ENCODE results near the gene ZYX. TPM values are rescaled to one million over a fixed set of nuclear protein-coding genes. Genes with fewer than 3 reads are reported as not detected.

The ZYX gene
- total RNA-seq, 6 experiments from 2014 or later, result 491 to 576 (median 546) TPM

GRCh38 chr7:143345428-143345900, 35.7 kb upstream of the ZYX start:
- TF ChIP-seq, protein P1, sequence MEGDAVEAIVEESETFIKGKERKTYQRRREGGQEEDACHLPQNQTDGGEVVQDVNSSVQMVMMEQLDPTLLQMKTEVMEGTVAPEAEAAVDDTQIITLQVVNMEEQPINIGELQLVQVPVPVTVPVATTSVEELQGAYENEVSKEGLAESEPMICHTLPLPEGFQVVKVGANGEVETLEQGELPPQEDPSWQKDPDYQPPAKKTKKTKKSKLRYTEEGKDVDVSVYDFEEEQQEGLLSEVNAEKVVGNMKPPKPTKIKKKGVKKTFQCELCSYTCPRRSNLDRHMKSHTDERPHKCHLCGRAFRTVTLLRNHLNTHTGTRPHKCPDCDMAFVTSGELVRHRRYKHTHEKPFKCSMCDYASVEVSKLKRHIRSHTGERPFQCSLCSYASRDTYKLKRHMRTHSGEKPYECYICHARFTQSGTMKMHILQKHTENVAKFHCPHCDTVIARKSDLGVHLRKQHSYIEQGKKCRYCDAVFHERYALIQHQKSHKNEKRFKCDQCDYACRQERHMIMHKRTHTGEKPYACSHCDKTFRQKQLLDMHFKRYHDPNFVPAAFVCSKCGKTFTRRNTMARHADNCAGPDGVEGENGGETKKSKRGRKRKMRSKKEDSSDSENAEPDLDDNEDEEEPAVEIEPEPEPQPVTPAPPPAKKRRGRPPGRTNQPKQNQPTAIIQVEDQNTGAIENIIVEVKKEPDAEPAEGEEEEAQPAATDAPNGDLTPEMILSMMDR (IDR thresholded peaks at IDR 0.05), result peak; percentile 45; the same call in 1 of the 2 replicates
- H3K27ac Mint-ChIP-seq, result no peak overlapping the region
- no peak for DNase-seq
- H3K27me3 Mint-ChIP-seq (ENCODE audit: insufficient read depth), result peaks cover 45% of the 10 kb centered on the region
- no peaks in the 10 kb centered on the region for H3K36me3 Mint-ChIP-seq (ENCODE audit: low read depth)
- no peak overlapping the region; the same call in 1 of the 2 replicates for H3K4me3 Mint-ChIP-seq
- H3K9me3 Mint-ChIP-seq, result no peaks in the 10 kb centered on the region
- no peaks in the 10 kb centered on the region for H3K4me1 Mint-ChIP-seq (ENCODE audit: low read depth)

DNA sequence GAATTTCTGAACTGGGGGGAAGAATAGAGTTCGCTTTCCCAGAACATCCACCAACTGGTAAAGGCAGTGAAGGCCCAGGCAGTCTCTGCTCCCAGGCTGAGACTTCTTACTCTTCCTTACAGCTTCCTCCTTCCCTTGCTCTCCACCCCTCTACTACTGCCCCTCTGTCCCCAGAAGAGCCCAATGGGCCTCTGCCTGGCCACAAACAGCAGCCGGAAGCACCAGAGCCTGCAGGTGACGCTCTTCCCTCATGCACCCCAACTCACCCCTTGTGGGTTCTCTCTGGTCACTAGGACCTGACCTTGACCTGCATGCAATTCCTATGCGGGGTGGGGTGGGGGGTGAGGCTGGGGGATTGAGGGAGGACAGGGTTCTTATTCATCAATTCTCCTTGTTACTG, 35.1 kb upstream of the ZYX start:
- H3K4me1 Mint-ChIP-seq (ENCODE audit: low read depth), result no peaks in the 10 kb centered on the region
- TF ChIP-seq, protein P1 (IDR thresholded peaks at IDR 0.05), result no peak
- H3K27me3 Mint-ChIP-seq (ENCODE audit: insufficient read depth), result peaks cover 42% of the 10 kb centered on the region
- H3K4me3 Mint-ChIP-seq, result no peak overlapping the region
- no peaks in the 10 kb centered on the region for H3K36me3 Mint-ChIP-seq (ENCODE audit: low read depth)
- no peak for DNase-seq
- H3K27ac Mint-ChIP-seq, result no peak overlapping the region
- H3K9me3 Mint-ChIP-seq, result no peaks in the 10 kb centered on the region

GRCh38 chr7:143347950-143348349, 33.2 kb upstream of the ZYX start:
- Mint-ChIP-seq H3K27me3 (ENCODE audit: insufficient read depth) (peaks cover 45% of the 10 kb centered on the region), H3K4me3 (no peak overlapping the region), H3K4me1 (ENCODE audit: low read depth) (no peaks in the 10 kb centered on the region), H3K36me3 (ENCODE audit: low read depth) (no peaks in the 10 kb centered on the region), H3K27ac (no peak overlapping the region), H3K9me3 (no peaks in the 10 kb centered on the region)
- TF ChIP-seq, protein P1 (IDR thresholded peaks at IDR 0.05), result no peak
- no peak for DNase-seq

GRCh38 chr7:143351060-143351459, 30.1 kb upstream of the ZYX start:
- H3K27me3 Mint-ChIP-seq (ENCODE audit: insufficient read depth), result peaks cover 39% of the 10 kb centered on the region
- H3K4me3 Mint-ChIP-seq, result no peak overlapping the region
- no peak for DNase-seq
- TF ChIP-seq, protein P1 (IDR thresholded peaks at IDR 0.05), result no peak
- H3K36me3 Mint-ChIP-seq (ENCODE audit: low read depth), result no peaks in the 10 kb centered on the region
- H3K4me1 Mint-ChIP-seq (ENCODE audit: low read depth), result no peaks in the 10 kb centered on the region
- H3K27ac Mint-ChIP-seq, result no peak overlapping the region
- H3K9me3 Mint-ChIP-seq, result no peaks in the 10 kb centered on the region

DNA sequence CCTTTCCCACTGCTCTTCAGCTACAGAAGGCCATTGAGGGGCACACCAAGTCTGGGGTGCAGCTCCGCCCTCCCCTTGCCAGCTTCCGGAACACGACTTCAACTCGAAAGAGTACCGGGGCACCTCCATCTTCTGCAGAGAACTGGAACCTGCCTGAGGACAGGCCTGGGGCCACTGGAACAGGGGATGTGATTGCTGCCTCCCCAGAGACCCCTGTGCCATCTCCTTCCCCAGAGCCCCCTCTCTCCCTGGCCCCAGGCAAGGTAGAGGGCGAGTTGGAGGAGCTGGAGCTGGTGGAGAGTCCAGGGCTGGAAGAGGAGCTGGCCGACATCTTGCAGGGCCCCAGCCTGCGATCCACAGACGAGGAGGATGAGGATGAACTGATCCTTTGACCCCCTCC, 29.6 kb upstream of the ZYX start:
- TF ChIP-seq, protein P1 (IDR thresholded peaks at IDR 0.05), result no peak
- Mint-ChIP-seq H3K27me3 (ENCODE audit: insufficient read depth) (peaks cover 39% of the 10 kb centered on the region), H3K36me3 (ENCODE audit: low read depth) (no peaks in the 10 kb centered on the region), H3K4me3 (no peak overlapping the region), H3K9me3 (no peaks in the 10 kb centered on the region), H3K4me1 (ENCODE audit: low read depth) (no peaks in the 10 kb centered on the region), H3K27ac (no peak overlapping the region)
- no peak for DNase-seq

GRCh38 chr7:143352531-143353002, 28.6 kb upstream of the ZYX start:
- no peak overlapping the region for H3K27ac Mint-ChIP-seq

More at GRCh38 chr7:143352531-143353002, 28.6 kb upstream of the ZYX start:
- Mint-ChIP-seq H3K4me3 (no peak overlapping the region), H3K27me3 (ENCODE audit: insufficient read depth) (peaks cover 41% of the 10 kb centered on the region), H3K36me3 (ENCODE audit: low read depth) (no peaks in the 10 kb centered on the region), H3K9me3 (no peaks in the 10 kb centered on the region), H3K4me1 (ENCODE audit: low read depth) (no peaks in the 10 kb centered on the region)
- no peak for DNase-seq
- TF ChIP-seq, protein P1 (IDR thresholded peaks at IDR 0.05), result no peak
